ENCODE results near the gene CR1L.

GRCh38 chr1:207719234-207719633 lies 74.3 kb downstream of the CR1L start:
- TF ChIP-seq CTCF (IDR thresholded peaks at IDR 0.05; ENCODE audit: low read length) (no peak), EZH2 (IDR thresholded peaks at IDR 0.05; ENCODE audit: borderline replicate concordance, low read length) (no peak)
